Astrocyte (in vitro differentiated cells and primary cell): ENCODE results near the gene MLXIP. TPM values are rescaled to one million over a fixed set of nuclear protein-coding genes. Genes with fewer than 3 reads are reported as not detected.
A peak's percentile ranks its signal among the peaks of the same experiment; 100 is the strongest.
"Not testable (repeated sequence)": the region's sequence is repeated elsewhere in the genome, so short reads cannot be mapped to it uniquely, and the experiment has no call there.

Experiments used
- DNase-seq: peaks from one replicate; pipeline ENCODE4 v3.0.0-alpha.2; 2010; ENCODE audit warnings: low read depth
- FAIRE-seq: peaks from 2 replicates; lab custom pipeline; 2011; peaks lifted over from hg19 to GRCh38; lab: Jason Lieb, UNC
- H2AFZ ChIP-seq: 2 replicates; pipeline ENCODE4 v1.6.0; 2012; ENCODE audit warnings: low read depth, low read length, inconsistent platforms
- H3K27ac ChIP-seq: 2 replicates; pipeline ENCODE4 v1.5.1; 2011; ENCODE audit warnings: low read depth, low read length, inconsistent platforms
- H3K27me3 ChIP-seq: 2 replicates; pipeline ENCODE4 v1.6.0; 2011; ENCODE audit warnings: low read length, inconsistent platforms; ENCODE audit not compliant: insufficient read depth
- H3K36me3 ChIP-seq: 2 replicates; pipeline ENCODE4 v1.5.1; 2011; ENCODE audit warnings: low read length, inconsistent platforms; ENCODE audit not compliant: insufficient read depth
- H3K4me1 ChIP-seq: 2 replicates; pipeline ENCODE4 v1.5.1; 2011; ENCODE audit warnings: low read length, inconsistent platforms; ENCODE audit not compliant: insufficient read depth
- H3K4me2 ChIP-seq: 2 replicates; pipeline ENCODE4 v1.6.0; 2012; ENCODE audit warnings: low read length, inconsistent platforms
- H3K4me3 ChIP-seq: 2 replicates; pipeline ENCODE4 v1.5.1; 2011; ENCODE audit warnings: low read depth, mild to moderate bottlenecking, low read length, inconsistent platforms; ENCODE audit not compliant: insufficient read depth
- H3K79me2 ChIP-seq: 2 replicates; pipeline ENCODE4 v1.6.0; 2012; ENCODE audit warnings: mild to moderate bottlenecking, low read length, inconsistent platforms; ENCODE audit not compliant: insufficient read depth
- H3K9ac ChIP-seq: 2 replicates; pipeline ENCODE4 v1.6.0; 2012; ENCODE audit warnings: mild to moderate bottlenecking, low read length, inconsistent platforms
- H3K9me3 ChIP-seq: 2 replicates; pipeline ENCODE4 v1.5.1; 2012; ENCODE audit warnings: low read depth, mild to moderate bottlenecking, low read length, inconsistent platforms; ENCODE audit not compliant: insufficient read depth
- H4K20me1 ChIP-seq: 2 replicates; pipeline ENCODE4 v1.6.0; 2012; ENCODE audit warnings: low read length, inconsistent platforms; ENCODE audit not compliant: insufficient read depth
- H3K27ac Mint-ChIP-seq: one replicate; pipeline ENCODE4 v1.8.0; 2021; ENCODE audit warnings: mild to moderate bottlenecking, mixed read lengths; ENCODE audit not compliant: unreplicated experiment
- H3K27me3 Mint-ChIP-seq: one replicate; pipeline ENCODE4 v1.8.0; 2021; ENCODE audit warnings: low read depth, mixed read lengths; ENCODE audit not compliant: unreplicated experiment
- H3K36me3 Mint-ChIP-seq: one replicate; pipeline ENCODE4 v1.8.0; 2021; ENCODE audit warnings: low read depth, mixed read lengths; ENCODE audit not compliant: unreplicated experiment
- H3K4me1 Mint-ChIP-seq: one replicate; pipeline ENCODE4 v1.8.0; 2021; ENCODE audit warnings: low read depth, mixed read lengths; ENCODE audit not compliant: unreplicated experiment
- H3K4me3 Mint-ChIP-seq: one replicate; pipeline ENCODE4 v1.8.0; 2021; ENCODE audit warnings: mild to moderate bottlenecking, moderate library complexity, mixed read lengths; ENCODE audit not compliant: unreplicated experiment
- H3K9me3 Mint-ChIP-seq: one replicate; pipeline ENCODE4 v1.8.0; 2021; ENCODE audit warnings: mild to moderate bottlenecking, mixed read lengths; ENCODE audit not compliant: unreplicated experiment
- CTCF ChIP-seq: IDR thresholded peaks from 2 replicates; pipeline ENCODE4 v1.5.1; 2011; ENCODE audit warnings: low read depth, mild to moderate bottlenecking, inconsistent platforms, low read length, moderate library complexity; ENCODE audit not compliant: insufficient read depth
- EZH2 ChIP-seq: IDR thresholded peaks from 2 replicates; pipeline ENCODE4 v1.6.1; 2012; ENCODE audit warnings: mild to moderate bottlenecking, low read length, inconsistent platforms; ENCODE audit not compliant: insufficient read depth
- total RNA-seq: library from RNA; stranded (reverse); gene quantifications from 2 replicates; pipeline ENCODE4 v1.2.1, GENCODE V29; 2021

Gene MLXIP
- total RNA-seq, 1 donor from 2014 or later = 62.5 TPM

- DNase-seq (no peak), FAIRE-seq (no peak)
- Histone ChIP-seq H2AFZ (no peak overlapping the region), H3K36me3 (no peaks in the 10 kb centered on the region), H3K4me2 (no peak overlapping the region), H4K20me1 (no peaks in the 10 kb centered on the region), H3K27ac (no peak overlapping the region), H3K4me1 (no peaks in the 10 kb centered on the region), H3K4me3 (no peak overlapping the region), H3K9me3 (no peaks in the 10 kb centered on the region), H3K27me3 (no peaks in the 10 kb centered on the region), H3K9ac (no peak overlapping the region), H3K79me2 (peaks cover 4% of the 10 kb centered on the region)
- Mint-ChIP-seq H3K36me3 (peaks cover 9% of the 10 kb centered on the region), H3K4me1 (peaks cover 3% of the 10 kb centered on the region), H3K27ac (no peak overlapping the region), H3K27me3 (no peaks in the 10 kb centered on the region), H3K9me3 (no peaks in the 10 kb centered on the region), H3K4me3 (no peak overlapping the region)
- no peak for TF ChIP-seq EZH2
- TF ChIP-seq CTCF = no peak
Measured at GRCh38 chr12:122036153-122036552, 42.4 kb upstream of the MLXIP start.

- FAIRE-seq (no peak), DNase-seq (no peak)
- H3K4me1 Mint-ChIP-seq = peaks cover 3% of the 10 kb centered on the region
- peaks cover 7% of the 10 kb centered on the region for H3K36me3 Mint-ChIP-seq
- no peak overlapping the region for H3K27ac ChIP-seq
- H3K4me3 ChIP-seq = no peak overlapping the region
- H3K9me3 Mint-ChIP-seq = no peaks in the 10 kb centered on the region
- no peaks in the 10 kb centered on the region for H3K4me1 ChIP-seq
- no peaks in the 10 kb centered on the region for H3K9me3 ChIP-seq
- H2AFZ ChIP-seq = no peak overlapping the region
- H3K36me3 ChIP-seq = no peaks in the 10 kb centered on the region
- TF ChIP-seq CTCF (no peak), EZH2 (no peak)
- no peak overlapping the region for H3K4me2 ChIP-seq
- no peak overlapping the region for H3K4me3 Mint-ChIP-seq
- H3K9ac ChIP-seq = no peak overlapping the region
- H3K79me2 ChIP-seq = no peaks in the 10 kb centered on the region
- no peaks in the 10 kb centered on the region for H4K20me1 ChIP-seq
- H3K27me3 Mint-ChIP-seq = no peaks in the 10 kb centered on the region
- peak overlapping the region; percentile 58 for H3K27ac Mint-ChIP-seq
- no peaks in the 10 kb centered on the region for H3K27me3 ChIP-seq
Measured at GRCh38 chr12:122040579-122041386, 37.8 kb upstream of the MLXIP start.

GRCh38 chr12:122041458-122041857 lies 37.1 kb upstream of the MLXIP start:
- not testable (repeated sequence) for H3K9me3 ChIP-seq, H3K27me3 Mint-ChIP-seq, H3K27ac ChIP-seq, H3K4me1 Mint-ChIP-seq, H3K27me3 ChIP-seq, H3K4me2 ChIP-seq, FAIRE-seq, H3K27ac Mint-ChIP-seq, H3K4me3 ChIP-seq, H3K79me2 ChIP-seq, H3K9me3 Mint-ChIP-seq, DNase-seq, H3K4me3 Mint-ChIP-seq, H3K36me3 Mint-ChIP-seq, H3K9ac ChIP-seq, H4K20me1 ChIP-seq, H3K36me3 ChIP-seq, H2AFZ ChIP-seq, H3K4me1 ChIP-seq
